Neural progenitor cell (in vitro differentiated cells): ENCODE data around the gene ABO. TPM values are rescaled to one million over a fixed set of nuclear protein-coding genes. Genes with fewer than 3 reads are reported as not detected.

ENCODE experiments used
- DNase-seq: peaks from one replicate; pipeline ENCODE4 v3.0.0-alpha.2; 2016; ENCODE audit warnings: low spot score
- H2AFZ ChIP-seq: fragments of 200-600 bp; sonication (generic); replicated peaks from 2 replicates; pipeline ENCODE4 v1.6.1; 2016; ENCODE audit warnings: antibody characterized with exemption
- H3F3A ChIP-seq: fragments of 200-600 bp; sonication (generic); 2 replicates; pipeline ENCODE4 v1.6.1; 2016; ENCODE audit warnings: antibody characterized with exemption, low read depth
- H3K27ac ChIP-seq: fragments of 200-600 bp; sonication (generic); 2 replicates; pipeline ENCODE4 v1.5.1; 2016; ENCODE audit warnings: mild to moderate bottlenecking
- H3K27me3 ChIP-seq: fragments of 200-600 bp; sonication (generic); 2 replicates; pipeline ENCODE4 v1.6.1; 2016; ENCODE audit warnings: mild to moderate bottlenecking, moderate library complexity
- H3K36me3 ChIP-seq: fragments of 200-600 bp; sonication (generic); 2 replicates; pipeline ENCODE4 v1.5.1; 2016
- H3K4me1 ChIP-seq: fragments of 200-600 bp; sonication (generic); 2 replicates; pipeline ENCODE4 v1.6.1; 2016; ENCODE audit warnings: mixed run types
- H3K4me2 ChIP-seq: fragments of 200-600 bp; sonication (generic); 2 replicates; pipeline ENCODE4 v1.6.1; 2016
- H3K4me3 ChIP-seq: fragments of 200-600 bp; sonication (generic); 2 replicates; pipeline ENCODE4 v1.5.1; 2016
- H3K79me2 ChIP-seq: fragments of 200-600 bp; sonication (generic); 2 replicates; pipeline ENCODE4 v1.6.1; 2016; ENCODE audit warnings: low read depth
- H3K9ac ChIP-seq: fragments of 200-600 bp; sonication (generic); 2 replicates; pipeline ENCODE4 v1.6.1; 2016
- H3K9me3 ChIP-seq: fragments of 200-600 bp; sonication (generic); 2 replicates; pipeline ENCODE4 v1.5.1; 2016; ENCODE audit warnings: low read depth
- H4K20me1 ChIP-seq: fragments of 200-600 bp; sonication (generic); 2 replicates; pipeline ENCODE4 v1.6.1; 2016; ENCODE audit warnings: low read depth
- H3K27ac Mint-ChIP-seq: 3 replicates; pipeline ENCODE4 v1.8.0; 2021; ENCODE audit warnings: mixed read lengths
- H3K27me3 Mint-ChIP-seq: 2 replicates; pipeline ENCODE4 v1.8.0; 2022; ENCODE audit warnings: low read depth, mild to moderate bottlenecking, inconsistent platforms, moderate library complexity, mixed read lengths; ENCODE audit not compliant: insufficient read depth
- H3K36me3 Mint-ChIP-seq: 3 replicates; pipeline ENCODE4 v1.8.0; 2021; ENCODE audit warnings: mixed read lengths
- H3K4me1 Mint-ChIP-seq: 3 replicates; pipeline ENCODE4 v1.8.0; 2021; ENCODE audit warnings: mixed read lengths
- H3K4me3 Mint-ChIP-seq: 3 replicates; pipeline ENCODE4 v1.8.0; 2021; ENCODE audit warnings: mild to moderate bottlenecking, moderate library complexity, mixed read lengths
- H3K9me3 Mint-ChIP-seq: 3 replicates; pipeline ENCODE4 v1.8.0; 2020; ENCODE audit warnings: mixed read lengths
- EZH2 ChIP-seq: fragments of 200-600 bp; sonication (generic); IDR thresholded peaks from 2 replicates; pipeline ENCODE4 v1.6.1; 2017; ENCODE audit warnings: antibody characterized with exemption, mild to moderate bottlenecking, moderate library complexity
- EZH2phosphoT487 ChIP-seq: fragments of 200-600 bp; sonication (generic); IDR thresholded peaks from 2 replicates; pipeline ENCODE4 v1.6.1; 2017; ENCODE audit warnings: antibody characterized with exemption
- total RNA-seq: library from RNA; depleted of rRNA; stranded (reverse); fragments of >200 nt; gene quantifications from 2 replicates; pipeline ENCODE4 v1.2.3, GENCODE V29; 2015; ENCODE audit warnings: low replicate concordance
- TF ChIP-seq, protein P1 (sequence below): fragments of 200-600 bp; sonication (generic); IDR thresholded peaks from 2 replicates; pipeline ENCODE4 v1.5.1; 2017; ENCODE audit warnings: antibody characterized with exemption, mild to moderate bottlenecking

The ABO gene
- total RNA-seq, 1 donor from 2014 or later: not detected

DNA sequence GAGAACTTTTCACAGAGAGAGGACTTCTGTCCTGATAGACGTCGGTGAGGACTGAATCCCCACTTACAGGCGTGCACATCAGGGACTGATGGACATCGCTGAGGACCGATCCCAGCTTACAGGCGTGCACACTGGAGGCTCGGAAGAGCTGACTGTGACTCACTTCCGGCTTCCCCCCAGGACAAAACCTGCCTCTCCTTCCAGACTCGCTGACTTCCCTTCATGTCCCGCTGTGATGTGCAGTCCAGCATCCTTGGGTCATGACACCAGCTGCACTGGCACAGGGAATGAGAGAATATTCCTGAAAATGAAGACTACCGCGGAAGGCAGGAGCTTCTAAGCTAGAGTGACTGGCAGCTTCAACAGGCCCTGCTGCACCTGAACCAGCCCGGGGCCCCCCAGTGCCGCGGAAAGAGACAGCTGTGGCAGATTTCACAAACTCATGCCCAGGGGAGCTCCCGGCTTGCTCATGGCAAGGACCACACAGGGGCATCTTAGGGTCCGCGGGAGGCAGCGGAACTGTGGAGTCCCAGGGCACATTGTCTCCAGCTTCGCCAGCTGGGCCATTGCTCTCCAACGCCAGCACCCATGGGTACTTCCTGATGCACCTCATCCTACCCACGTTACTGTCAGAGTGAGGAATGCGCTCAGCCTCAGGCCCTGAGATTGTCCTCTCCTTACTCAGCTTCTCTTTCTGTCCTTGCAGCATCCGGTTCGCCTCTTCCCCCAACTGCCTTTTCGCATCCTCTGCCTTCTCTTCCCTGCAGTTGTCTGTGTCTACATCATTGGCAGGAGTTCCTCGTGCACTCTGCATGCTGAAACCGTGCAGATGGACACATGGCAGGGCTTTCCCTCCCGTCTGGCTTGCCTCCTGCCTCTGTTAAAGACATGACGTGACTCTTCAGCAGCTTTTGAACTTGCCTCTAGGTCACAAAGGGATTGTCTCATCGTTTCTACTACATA lies 31.5 kb upstream of the ABO start:
- no peaks in the 10 kb centered on the region for H4K20me1 ChIP-seq
- H3K9me3 Mint-ChIP-seq: peaks cover 9% of the 10 kb centered on the region
- DNase-seq: no peak
- H3K9ac ChIP-seq: no peak overlapping the region
- H3K4me3 ChIP-seq: no peak overlapping the region
- H3K27ac ChIP-seq: no peak overlapping the region
- no peak overlapping the region for H2AFZ ChIP-seq
- H3K27me3 Mint-ChIP-seq: peaks cover 13% of the 10 kb centered on the region
- peak overlapping the region; percentile 66 for H3K27ac Mint-ChIP-seq
- H3F3A ChIP-seq: no peaks in the 10 kb centered on the region
- H3K4me1 Mint-ChIP-seq: no peaks in the 10 kb centered on the region
- H3K4me2 ChIP-seq: no peak overlapping the region
- no peaks in the 10 kb centered on the region for H3K9me3 ChIP-seq
- H3K36me3 ChIP-seq: no peaks in the 10 kb centered on the region
- H3K36me3 Mint-ChIP-seq: no peaks in the 10 kb centered on the region
- no peaks in the 10 kb centered on the region for H3K79me2 ChIP-seq
- H3K4me3 Mint-ChIP-seq: no peak overlapping the region
- TF ChIP-seq, protein P1, sequence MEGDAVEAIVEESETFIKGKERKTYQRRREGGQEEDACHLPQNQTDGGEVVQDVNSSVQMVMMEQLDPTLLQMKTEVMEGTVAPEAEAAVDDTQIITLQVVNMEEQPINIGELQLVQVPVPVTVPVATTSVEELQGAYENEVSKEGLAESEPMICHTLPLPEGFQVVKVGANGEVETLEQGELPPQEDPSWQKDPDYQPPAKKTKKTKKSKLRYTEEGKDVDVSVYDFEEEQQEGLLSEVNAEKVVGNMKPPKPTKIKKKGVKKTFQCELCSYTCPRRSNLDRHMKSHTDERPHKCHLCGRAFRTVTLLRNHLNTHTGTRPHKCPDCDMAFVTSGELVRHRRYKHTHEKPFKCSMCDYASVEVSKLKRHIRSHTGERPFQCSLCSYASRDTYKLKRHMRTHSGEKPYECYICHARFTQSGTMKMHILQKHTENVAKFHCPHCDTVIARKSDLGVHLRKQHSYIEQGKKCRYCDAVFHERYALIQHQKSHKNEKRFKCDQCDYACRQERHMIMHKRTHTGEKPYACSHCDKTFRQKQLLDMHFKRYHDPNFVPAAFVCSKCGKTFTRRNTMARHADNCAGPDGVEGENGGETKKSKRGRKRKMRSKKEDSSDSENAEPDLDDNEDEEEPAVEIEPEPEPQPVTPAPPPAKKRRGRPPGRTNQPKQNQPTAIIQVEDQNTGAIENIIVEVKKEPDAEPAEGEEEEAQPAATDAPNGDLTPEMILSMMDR: no peak
- no peak for TF ChIP-seq EZH2phosphoT487
- TF ChIP-seq EZH2: no peak
- H3K4me1 ChIP-seq: no peaks in the 10 kb centered on the region
- peaks cover 12% of the 10 kb centered on the region for H3K27me3 ChIP-seq

DNA sequence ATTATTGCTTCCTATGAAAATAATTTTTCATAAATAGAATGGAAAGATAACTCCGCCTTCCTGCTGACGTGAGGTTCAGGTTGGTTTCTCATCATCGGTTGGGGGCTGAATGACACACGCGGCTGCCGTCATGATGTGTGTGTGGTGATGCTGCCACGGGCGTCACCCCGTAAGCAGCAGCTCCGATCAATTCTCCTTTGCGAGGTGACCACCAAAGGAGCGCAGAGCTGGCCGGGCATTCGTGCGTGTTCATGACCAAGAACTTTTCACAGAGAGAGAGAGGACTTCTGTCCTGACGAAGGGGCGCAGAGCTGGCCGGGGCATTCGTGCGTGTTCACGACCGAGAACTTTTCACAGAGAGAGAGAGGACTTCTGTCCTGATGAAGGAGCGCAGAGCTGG lies 30.7 kb upstream of the ABO start:
- H3K36me3 ChIP-seq: no peaks in the 10 kb centered on the region
- no peak overlapping the region for H3K4me3 Mint-ChIP-seq
- H3K9me3 Mint-ChIP-seq: peaks cover 9% of the 10 kb centered on the region
- H3K27ac Mint-ChIP-seq: peak overlapping the region; percentile 66
- H2AFZ ChIP-seq: no peak overlapping the region
- no peaks in the 10 kb centered on the region for H3K4me1 Mint-ChIP-seq
- peaks cover 15% of the 10 kb centered on the region for H3K27me3 Mint-ChIP-seq
- no peak overlapping the region for H3K27ac ChIP-seq
- H3K4me2 ChIP-seq: no peak overlapping the region
- H3K9ac ChIP-seq: no peak overlapping the region
- TF ChIP-seq, protein P1: no peak
- no peak for TF ChIP-seq EZH2phosphoT487
- no peak for TF ChIP-seq EZH2
- H4K20me1 ChIP-seq: no peaks in the 10 kb centered on the region
- H3K79me2 ChIP-seq: no peaks in the 10 kb centered on the region
- H3K36me3 Mint-ChIP-seq: no peaks in the 10 kb centered on the region
- DNase-seq: no peak
- H3K27me3 ChIP-seq: peaks cover 12% of the 10 kb centered on the region
- no peaks in the 10 kb centered on the region for H3F3A ChIP-seq
- H3K9me3 ChIP-seq: no peaks in the 10 kb centered on the region
- H3K4me3 ChIP-seq: no peak overlapping the region
- H3K4me1 ChIP-seq: no peaks in the 10 kb centered on the region

DNA sequence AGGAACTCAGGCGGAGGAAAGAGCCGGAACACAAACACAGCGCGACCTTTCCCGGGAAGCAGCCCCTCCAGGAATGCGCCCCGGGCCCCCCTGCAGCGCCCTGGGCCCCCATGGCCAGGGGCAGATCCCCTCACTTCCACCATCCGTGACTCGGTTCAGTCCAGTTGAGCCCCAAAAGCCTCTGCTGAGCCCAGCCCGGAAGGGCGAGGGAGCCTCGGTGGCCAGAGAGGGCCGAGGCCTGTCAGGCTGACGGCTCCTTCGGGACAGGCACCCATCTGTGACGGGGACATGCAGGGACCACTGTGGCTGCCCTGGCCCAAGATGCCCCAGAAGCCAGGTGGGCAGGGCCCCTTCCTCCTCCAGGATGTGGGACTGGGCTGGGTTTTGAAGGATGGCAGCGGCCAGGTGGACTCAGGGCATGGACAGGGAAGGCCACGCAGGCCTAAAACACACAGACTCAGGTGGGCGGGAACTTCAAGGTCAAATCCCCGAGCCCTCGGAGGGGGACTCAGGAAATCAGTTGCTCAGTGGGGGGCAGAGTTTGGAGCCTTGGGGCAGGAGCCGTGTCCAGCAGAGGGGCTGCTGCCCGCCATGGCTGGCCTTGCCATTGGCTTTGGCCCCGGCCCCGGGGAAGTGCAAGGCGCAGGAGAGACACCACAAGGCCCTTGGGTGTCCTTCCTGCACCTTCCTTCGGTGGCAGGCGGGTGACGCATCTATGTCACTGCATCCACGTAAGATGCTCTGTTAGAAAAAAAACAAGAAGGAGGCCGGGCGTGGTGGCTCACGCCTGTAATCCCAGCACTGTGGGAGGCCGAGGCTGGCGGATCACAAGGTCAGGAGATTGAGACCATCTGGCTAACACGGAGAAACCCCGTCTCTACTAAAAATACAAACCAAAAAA lies 29.7 kb upstream of the ABO start:
- Histone ChIP-seq H3K36me3 (no peaks in the 10 kb centered on the region), H3K4me3 (no peak overlapping the region), H3K9me3 (no peaks in the 10 kb centered on the region), H3K27me3 (peaks cover 12% of the 10 kb centered on the region), H3K9ac (no peak overlapping the region), H3K79me2 (no peaks in the 10 kb centered on the region), H2AFZ (no peak overlapping the region), H4K20me1 (no peaks in the 10 kb centered on the region), H3K4me2 (no peak overlapping the region), H3K4me1 (no peaks in the 10 kb centered on the region), H3K27ac (no peak overlapping the region), H3F3A (no peaks in the 10 kb centered on the region)
- no peak overlapping the region for H3K27ac Mint-ChIP-seq
- TF ChIP-seq EZH2 (no peak), EZH2phosphoT487 (no peak)
- TF ChIP-seq, protein P1: no peak
- no peak overlapping the region for H3K4me3 Mint-ChIP-seq
- peaks cover 14% of the 10 kb centered on the region for H3K27me3 Mint-ChIP-seq
- no peaks in the 10 kb centered on the region for H3K36me3 Mint-ChIP-seq
- peaks cover 6% of the 10 kb centered on the region for H3K9me3 Mint-ChIP-seq
- H3K4me1 Mint-ChIP-seq: no peaks in the 10 kb centered on the region
- DNase-seq: no peak
